K562 (cell line): ENCODE data around the gene SEC24C. TPM values are rescaled to one million over a fixed set of nuclear protein-coding genes. Genes with fewer than 3 reads are reported as not detected.

Experiments
- BRD9 ChIP-seq: fragments of 450-650 bp; IDR thresholded peaks from 2 replicates; pipeline ENCODE4 v1.6.1; 2018; ENCODE audit warnings: low read depth; ENCODE audit not compliant: partially characterized antibody
- CTBP1 ChIP-seq: fragments of 450-650 bp; IDR thresholded peaks from 2 replicates; pipeline ENCODE4 v1.6.1; 2016; ENCODE audit warnings: borderline replicate concordance
- EP400 ChIP-seq: fragments of 450-650 bp; IDR thresholded peaks from 2 replicates; pipeline ENCODE4 v1.6.1; 2017; ENCODE audit warnings: antibody characterized with exemption, mild to moderate bottlenecking, moderate library complexity
- FOXK2 ChIP-seq, 2 experiments: fragments of 450-650 bp; IDR thresholded peaks in 1 of 2; conservative IDR thresholded peaks in 1 of 2; 2 replicates each; pipeline ENCODE4 v1.6.1; 2016; ENCODE audit warnings: low read depth in 2 of 2, mild to moderate bottlenecking in 1 of 2
- HDAC2 ChIP-seq: fragments of 450-650 bp; IDR thresholded peaks from 2 replicates; pipeline ENCODE4 v1.6.1; 2016; ENCODE audit warnings: mild to moderate bottlenecking
- HNRNPK ChIP-seq: fragments of 200-400 bp; formaldehyde crosslinking; IDR thresholded peaks from one replicate; pipeline ENCODE4 v1.6.1; 2018; ENCODE audit warnings: mild to moderate bottlenecking, low read depth, low read length; ENCODE audit not compliant: poor library complexity, severe bottlenecking
- KDM4B ChIP-seq, 2 experiments: fragments of 450-650 bp in 1 of 2; sonication (generic) in 1 of 2; IDR thresholded peaks; 2 replicates each; pipeline ENCODE4 v1.6.1; 2016 to 2017; ENCODE audit warnings: borderline replicate concordance in 2 of 2, antibody characterized with exemption in 1 of 2, low read depth in 1 of 2, mild to moderate bottlenecking in 1 of 2
- MAZ ChIP-seq, 2 experiments: fragments of 450-650 bp in 1 of 2; sonication (generic) in 1 of 2; formaldehyde crosslinking; IDR thresholded peaks in 1 of 2; conservative IDR thresholded peaks in 1 of 2; 2 replicates each; pipeline versions ENCODE4 v1.4.0 to v1.5.0; 2020; ENCODE audit warnings: mild to moderate bottlenecking in 1 of 2, missing genetic modification reagents in 1 of 2
- SMAD4 ChIP-seq: fragments of 250-450 bp; sonication (Bioruptor Pico); conservative IDR thresholded peaks from 2 replicates; pipeline ENCODE4 v1.8.0; 2021; ENCODE audit warnings: inconsistent platforms, mild to moderate bottlenecking, moderate library complexity
- SMC3 ChIP-seq: conservative IDR thresholded peaks from 2 replicates; pipeline ENCODE4 v1.6.1; 2011; ENCODE audit warnings: low read depth, low read length, improper control_type of control experiment; ENCODE audit not compliant: insufficient read depth
- SOX6 ChIP-seq: fragments of 450-650 bp; IDR thresholded peaks from 2 replicates; pipeline ENCODE4 v1.6.1; 2014; ENCODE audit warnings: mild to moderate bottlenecking
- SP1 ChIP-seq: sonication (generic); formaldehyde crosslinking; IDR thresholded peaks from 2 replicates; pipeline ENCODE4 v1.8.1; 2022; ENCODE audit warnings: mild to moderate bottlenecking, missing genetic modification reagents
- TGIF2 ChIP-seq: sonication (generic); formaldehyde crosslinking; IDR thresholded peaks from 2 replicates; pipeline ENCODE4 v1.8.1; 2022; ENCODE audit warnings: mild to moderate bottlenecking, missing genetic modification reagents, moderate library complexity
- ZEB2 ChIP-seq: fragments of 450-650 bp; IDR thresholded peaks from 2 replicates; pipeline ENCODE4 v1.6.1; 2016
- polyA plus RNA-seq, 8 experiments: library from polyadenylated mRNA; depleted of rRNA in 4 of 8; stranded (reverse) in 5 of 8; unstranded in 3 of 8; fragments of >200 nt; fragmentation: Nextera tagmentation in 2 of 8; fragmentation: Illumina TruSeq in 1 of 8; extraction: Ambion mirVana in 2 of 8; extraction: Trizol in 1 of 8; gene quantifications; 2 replicates each; pipeline versions ENCODE4 v1.2.1 to v1.2.3, GENCODE V29; 2011 to 2014; ENCODE audit warnings: inconsistent platforms in 1 of 8, missing spikeins in 1 of 8
- total RNA-seq, 7 experiments: library from RNA; depleted of rRNA in 6 of 7; stranded (reverse); fragments of >200 nt in 6 of 7; fragmentation: Illumina TruSeq in 2 of 7; extraction: Trizol in 2 of 7; gene quantifications; 2 replicates each; pipeline versions ENCODE4 v1.2.1 to v1.2.3, GENCODE V29; 2011 to 2021; ENCODE audit warnings: low replicate concordance in 1 of 7
- TF ChIP-seq, protein P1 (sequence below): fragments of 450-650 bp; formaldehyde crosslinking; conservative IDR thresholded peaks from 2 replicates; pipeline ENCODE4 v1.4.0; 2022; ENCODE audit warnings: mild to moderate bottlenecking, missing genetic modification characterization

The SEC24C gene
- total and polyA plus RNA-seq, 9 of the 15 experiments (the other 6 are each of a cell fraction or from before 2014, with no cell fraction given) = 19.0 to 115 (median 70.5) TPM

DNA sequence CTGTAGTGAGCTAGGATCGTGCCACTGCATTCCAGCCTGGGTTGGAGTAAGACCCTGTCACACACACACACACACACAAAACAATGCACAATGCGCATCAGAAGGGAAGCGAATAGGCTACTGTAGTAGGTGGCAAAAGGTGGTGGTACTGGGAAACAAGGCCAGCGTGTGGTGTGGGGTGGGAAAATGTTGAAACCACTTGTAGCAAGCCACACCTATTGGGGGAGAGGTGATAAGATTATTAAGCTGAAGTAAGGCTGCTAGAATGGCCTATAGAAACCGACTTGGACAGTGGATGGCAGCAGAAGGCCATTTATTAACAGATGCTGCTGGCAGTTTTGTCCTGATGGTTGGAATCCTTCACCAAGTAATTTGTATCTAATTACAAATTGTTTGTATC, 30.5 kb downstream of the SEC24C start (continued):
- TF ChIP-seq, protein P1, sequence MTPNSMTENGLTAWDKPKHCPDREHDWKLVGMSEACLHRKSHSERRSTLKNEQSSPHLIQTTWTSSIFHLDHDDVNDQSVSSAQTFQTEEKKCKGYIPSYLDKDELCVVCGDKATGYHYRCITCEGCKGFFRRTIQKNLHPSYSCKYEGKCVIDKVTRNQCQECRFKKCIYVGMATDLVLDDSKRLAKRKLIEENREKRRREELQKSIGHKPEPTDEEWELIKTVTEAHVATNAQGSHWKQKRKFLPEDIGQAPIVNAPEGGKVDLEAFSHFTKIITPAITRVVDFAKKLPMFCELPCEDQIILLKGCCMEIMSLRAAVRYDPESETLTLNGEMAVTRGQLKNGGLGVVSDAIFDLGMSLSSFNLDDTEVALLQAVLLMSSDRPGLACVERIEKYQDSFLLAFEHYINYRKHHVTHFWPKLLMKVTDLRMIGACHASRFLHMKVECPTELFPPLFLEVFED (CRISPR knock-in tag) = 0 out of 2 replicates have a peak, but pooled peaks have one; percentile 47
- no peak for TF ChIP-seq BRD9
- TF ChIP-seq CTBP1 = peak; percentile 75; the same call in 1 of the 2 replicates
- peak in 1 of 2 experiments; percentile 25; a peak in 1 of 4 replicates for TF ChIP-seq MAZ (CRISPR knock-in tag; conservative IDR thresholded peaks at IDR 0.05 in 1 of 2, IDR thresholded peaks at IDR 0.05 in 1 of 2)
- TF ChIP-seq KDM4B (IDR thresholded peaks at IDR 0.05; ENCODE audit: borderline replicate concordance in 2 of 2, low read depth in 1 of 2) = no peak
- TF ChIP-seq HDAC2 = peak; percentile 45; the same call in 1 of the 2 replicates
- peak; percentile 65; the same call in 1 of the 2 replicates for TF ChIP-seq SOX6
- TF ChIP-seq SMC3 = 0 out of 2 replicates have a peak, but pooled peaks have one; percentile 18
- peak; percentile 66 for TF ChIP-seq ZEB2
- TF ChIP-seq EP400 = no peak
- 0 out of 2 replicates have a peak, but pooled peaks have one; percentile 13 for TF ChIP-seq SP1 (CRISPR knock-in tag)
- TF ChIP-seq HNRNPK = no peak
- TF ChIP-seq TGIF2 (CRISPR knock-in tag) = no peak
- 0 out of 4 replicates have a peak, but pooled peaks of 1 of the 2 experiments have one; percentile 42 for TF ChIP-seq FOXK2 (conservative IDR thresholded peaks at IDR 0.05 in 1 of 2, IDR thresholded peaks at IDR 0.05 in 1 of 2; ENCODE audit: low read depth in 2 of 2)
- TF ChIP-seq SMAD4 = 0 out of 2 replicates have a peak, but pooled peaks have one; percentile 14
